RPMI7951 (cell line): ENCODE measurements around the gene DYNAP. TPM values are rescaled to one million over a fixed set of nuclear protein-coding genes. Genes with fewer than 3 reads are reported as not detected.

Experiments
- DNase-seq: peaks from one replicate; pipeline ENCODE4 v3.0.0-alpha.2; 2012; ENCODE audit warnings: low read depth
- total RNA-seq: library from RNA; depleted of rRNA; stranded (reverse); fragments of >200 nt; shearing (Covaris generic); gene quantifications from 2 replicates; pipeline ENCODE4 v1.2.3, GENCODE V29; 2014; rRNA removed

The DYNAP gene, protein sequence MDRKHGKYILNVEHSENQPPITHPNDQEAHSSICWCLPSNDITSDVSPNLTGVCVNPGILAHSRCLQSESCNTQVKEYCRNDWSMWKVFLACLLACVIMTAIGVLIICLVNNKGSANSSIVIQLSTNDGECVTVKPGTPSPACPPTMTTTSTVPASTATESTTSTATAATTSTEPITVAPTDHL
- not detected in 2 replicates for total RNA-seq

- no peak for DNase-seq
Measured at GRCh38 chr18:54590945-54591344, at the start of gene DYNAP. Gene DYNAP, plus strand, starts transcription at chr18:54591245. Its CDS starts 38 bp downstream, at chr18:54591283.

GRCh38 chr18:54551590-54551989, 39.5 kb upstream of the DYNAP start:
- DNase-seq: no peak

DNA sequence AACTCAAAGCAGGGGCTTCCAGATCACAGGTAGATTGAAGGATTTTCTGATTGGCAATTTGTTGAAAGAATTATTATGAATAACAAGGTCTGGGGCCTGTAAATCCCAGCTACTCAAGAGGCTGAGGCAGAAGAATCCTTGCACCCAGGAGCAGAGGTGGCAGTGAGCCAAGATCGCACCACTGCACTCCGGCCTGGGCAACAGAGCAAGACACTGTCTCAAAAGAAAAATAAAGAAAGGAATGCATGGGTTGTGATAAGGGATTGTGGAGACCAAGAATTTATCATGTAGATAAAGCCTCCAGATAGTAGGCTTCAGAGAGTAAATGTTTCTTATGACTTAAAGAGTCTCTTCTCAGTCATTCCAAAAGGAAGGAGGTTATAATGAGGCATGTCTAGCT, 35.8 kb upstream of the DYNAP start:
- no peak for DNase-seq

DNA sequence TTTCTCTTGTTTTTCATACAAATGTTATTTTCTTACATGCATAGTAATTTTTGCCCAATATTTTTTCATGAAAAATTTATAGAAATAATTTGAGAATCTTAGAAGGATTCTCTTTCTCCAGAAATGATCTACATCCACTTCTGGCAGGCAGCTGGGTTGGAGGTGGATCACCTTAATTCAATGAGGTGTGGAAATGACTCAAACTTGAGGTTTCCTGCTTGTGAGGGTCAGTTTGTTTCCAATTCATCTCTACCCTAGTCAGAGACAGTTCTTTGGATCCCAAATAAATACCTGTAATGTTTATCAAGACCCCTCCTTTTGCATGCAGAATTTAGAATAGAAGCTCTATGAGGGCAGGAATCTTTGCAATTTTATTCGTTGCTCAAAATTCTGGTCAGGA, 35.0 kb upstream of the DYNAP start:
- DNase-seq: no peak

GRCh38 chr18:54557958-54558357, 33.1 kb upstream of the DYNAP start:
- DNase-seq: no peak

DNA sequence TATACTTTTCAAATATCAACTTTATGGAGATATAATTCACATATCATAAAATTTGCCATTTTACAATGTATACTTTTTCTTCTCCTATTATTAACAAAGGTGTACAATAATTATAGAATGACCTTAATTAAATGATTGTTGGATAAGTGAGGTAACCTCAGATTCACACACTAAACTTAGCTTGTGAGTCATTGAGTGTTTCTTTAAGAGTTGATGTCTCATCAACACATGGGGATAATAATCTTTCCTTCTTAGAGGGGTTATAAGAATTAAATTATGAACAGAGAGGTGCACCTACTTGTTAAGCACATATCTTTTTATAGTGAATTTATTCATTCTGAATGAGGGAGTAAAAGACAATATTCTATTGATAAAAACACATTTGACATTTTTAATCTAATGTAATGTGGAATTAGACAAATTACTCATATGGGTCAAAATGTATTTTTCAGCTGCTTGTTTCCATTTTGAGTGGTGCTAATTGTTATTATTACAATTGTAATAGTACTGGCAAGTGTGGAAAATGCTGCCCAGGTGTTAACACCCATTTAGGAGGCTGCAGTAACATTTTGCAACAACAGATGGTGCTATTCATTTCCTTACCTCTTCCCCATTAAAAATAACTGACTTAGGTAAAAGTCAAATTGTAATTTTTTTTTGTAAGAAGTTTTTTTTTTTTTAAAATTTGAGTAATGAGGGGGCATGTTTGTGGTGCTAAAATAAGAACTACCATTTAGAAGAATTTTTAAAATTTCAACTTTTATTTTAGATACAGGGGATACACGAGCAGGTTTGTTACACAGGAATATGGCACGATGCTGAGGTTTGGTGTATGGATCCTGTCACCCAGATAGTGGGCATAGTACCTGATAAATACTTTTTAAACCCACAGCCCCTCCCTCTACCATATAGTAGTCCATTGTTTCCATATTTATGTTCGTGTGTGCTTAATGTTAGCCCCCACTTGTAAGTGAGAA, 32.1 kb upstream of the DYNAP start:
- DNase-seq: peak; percentile 13

GRCh38 chr18:54561706-54562267, 29.3 kb upstream of the DYNAP start:
- no peak for DNase-seq

DNA sequence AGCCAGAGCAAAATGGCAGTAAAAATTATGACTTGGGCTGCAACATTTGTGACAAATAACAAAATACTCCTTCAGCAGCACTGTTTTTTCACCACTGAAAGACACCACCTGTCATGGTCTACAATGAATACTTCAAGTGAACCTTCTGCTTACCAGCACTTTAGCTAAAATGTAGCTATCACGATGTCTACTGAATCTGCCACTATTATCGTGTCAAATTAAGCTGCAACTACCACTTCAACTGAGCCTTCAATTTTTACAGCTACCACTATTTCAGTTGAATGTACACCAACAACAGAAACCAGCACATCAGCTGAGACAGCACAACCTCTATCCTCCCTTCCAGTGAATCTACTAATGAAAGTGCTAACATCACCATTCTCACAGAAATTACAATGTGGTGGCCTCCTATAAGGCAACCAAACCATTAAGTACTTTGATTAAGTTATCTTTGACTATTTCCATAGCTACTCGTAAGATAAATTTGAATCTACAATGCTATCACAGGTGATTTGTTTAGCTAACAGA, 10.8 kb upstream of the DYNAP start:
- no peak for DNase-seq

DNA sequence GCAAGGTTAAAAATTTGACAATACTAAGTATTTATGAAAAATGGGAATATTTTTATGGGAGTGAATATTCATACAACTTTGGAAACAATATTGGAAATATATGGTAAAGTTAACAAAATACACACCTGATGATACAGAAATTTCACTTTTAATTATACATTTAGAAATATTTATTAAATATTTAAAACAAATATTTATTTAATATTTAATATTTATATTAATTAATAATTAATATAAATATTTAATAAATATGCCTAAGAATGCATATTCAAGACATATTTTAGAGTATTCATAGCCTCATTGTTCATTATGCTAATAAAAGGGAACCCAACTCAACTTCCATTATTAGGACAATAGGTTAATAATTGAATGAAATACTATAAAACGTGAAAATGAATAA, 7.0 kb upstream of the DYNAP start:
- no peak for DNase-seq

DNA sequence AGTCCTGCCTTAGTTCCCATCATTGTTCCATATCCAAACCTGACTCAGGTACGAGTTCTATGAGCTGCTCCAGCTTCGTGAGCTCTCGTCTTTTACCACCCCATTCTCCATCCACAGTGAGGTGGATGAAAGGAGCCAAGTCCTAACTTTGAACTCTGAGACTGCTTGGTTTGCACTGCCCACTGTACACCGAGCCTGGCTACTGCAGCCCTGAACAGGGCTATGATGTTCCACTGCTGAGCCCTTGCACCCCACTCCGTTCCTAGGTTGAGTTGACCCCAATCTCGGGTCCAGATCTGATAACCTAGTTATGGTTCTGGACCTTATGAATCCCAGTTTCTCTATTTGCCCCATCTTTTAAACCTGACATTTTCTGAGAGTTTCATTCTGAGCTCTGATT, 5.3 kb upstream of the DYNAP start:
- DNase-seq: no peak

DNA sequence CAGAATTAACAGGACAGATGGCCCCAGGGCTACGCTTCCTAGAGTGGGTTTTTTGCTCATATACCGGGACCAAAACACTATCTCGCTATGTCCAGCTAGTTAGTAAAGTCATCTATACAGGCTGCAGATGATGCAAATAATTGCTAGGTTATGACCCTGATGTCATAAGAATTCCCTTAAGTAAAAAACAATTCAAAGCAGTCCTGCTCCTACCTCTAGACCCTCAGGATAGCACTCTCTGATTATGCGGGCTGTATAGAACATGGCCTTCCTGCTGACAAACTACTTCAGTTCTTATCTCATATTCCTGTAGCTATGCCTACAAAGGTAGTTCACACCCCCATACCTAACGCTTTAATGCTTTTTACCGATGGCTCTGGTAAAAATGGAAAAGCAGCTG, 13.2 kb downstream of the DYNAP start:
- DNase-seq: no peak

DNA sequence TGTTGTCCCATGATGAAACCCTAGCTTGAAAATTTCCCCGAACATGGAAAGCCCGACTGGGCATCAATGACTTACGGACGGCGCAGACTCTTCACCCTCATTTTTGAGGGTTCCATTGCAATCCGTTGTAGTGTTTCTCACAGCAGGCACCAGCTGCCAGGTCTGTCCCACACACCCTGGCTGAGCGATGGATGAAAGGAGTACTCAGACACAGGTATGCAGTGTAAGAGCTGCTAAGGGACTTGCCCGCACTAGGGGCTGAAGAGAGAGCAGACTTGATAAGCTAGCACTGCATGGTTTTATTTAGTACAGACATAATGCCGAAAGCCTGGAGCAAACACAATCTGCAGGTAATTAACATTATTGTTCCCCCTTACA, 15.8 kb downstream of the DYNAP start:
- no peak for DNase-seq

- DNase-seq: peak; percentile 47
Measured at GRCh38 chr18:54607213-54608027, 16.4 kb downstream of the DYNAP start.

GRCh38 chr18:54608028-54608642, 17.1 kb downstream of the DYNAP start:
- DNase-seq: peak; percentile 48

GRCh38 chr18:54611816-54612215, 20.8 kb downstream of the DYNAP start:
- no peak for DNase-seq

DNA sequence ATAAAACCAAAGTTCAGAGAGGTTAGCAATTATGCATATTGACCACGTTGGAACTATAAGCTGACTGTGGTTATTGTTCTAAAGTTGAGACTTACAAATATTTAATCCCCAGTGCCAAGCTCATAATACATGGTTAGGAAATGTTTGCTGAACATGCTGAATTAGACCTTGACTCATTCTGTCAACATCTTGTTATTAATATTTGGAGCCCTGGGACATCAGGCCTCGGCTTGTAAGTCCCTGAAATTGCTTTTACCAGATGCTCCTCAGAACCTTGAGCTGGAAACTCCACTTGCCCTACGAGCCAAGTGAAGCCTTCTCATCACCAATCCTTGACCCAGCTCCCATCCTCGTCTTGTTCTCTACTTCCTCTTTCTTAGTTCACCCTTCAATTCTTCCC, 21.2 kb downstream of the DYNAP start:
- no peak for DNase-seq

GRCh38 chr18:54613174-54613573, 22.1 kb downstream of the DYNAP start:
- DNase-seq: no peak

DNA sequence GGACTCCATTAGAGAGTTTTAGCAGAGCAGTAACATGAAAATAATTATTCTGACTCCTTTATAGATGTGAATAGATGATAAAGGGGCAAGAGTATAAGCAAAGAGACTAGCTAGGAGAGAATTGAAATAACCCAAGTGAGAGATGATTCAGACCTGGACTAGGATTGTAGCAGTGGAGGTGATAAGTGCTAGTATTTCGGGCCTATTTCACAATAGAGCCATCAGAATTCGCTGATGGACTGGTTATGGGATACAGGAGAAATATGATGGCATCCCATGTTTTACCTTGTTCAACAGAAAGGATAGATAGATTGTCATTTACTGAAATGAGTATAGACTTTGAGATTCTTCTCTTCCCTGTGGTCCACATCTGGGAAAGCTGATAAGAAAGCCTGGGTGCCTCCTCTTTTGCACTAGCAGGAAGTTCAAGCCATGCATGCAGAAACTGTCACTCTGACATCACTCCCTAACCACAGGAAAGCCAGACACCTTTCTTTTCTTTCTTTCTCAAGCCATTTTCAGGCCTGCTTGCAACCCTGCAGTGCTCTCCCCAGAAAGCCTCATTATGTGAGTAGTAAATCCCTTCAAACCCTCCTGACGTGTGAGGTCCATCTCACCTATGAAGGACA, 25.3 kb downstream of the DYNAP start:
- DNase-seq: no peak

DNA sequence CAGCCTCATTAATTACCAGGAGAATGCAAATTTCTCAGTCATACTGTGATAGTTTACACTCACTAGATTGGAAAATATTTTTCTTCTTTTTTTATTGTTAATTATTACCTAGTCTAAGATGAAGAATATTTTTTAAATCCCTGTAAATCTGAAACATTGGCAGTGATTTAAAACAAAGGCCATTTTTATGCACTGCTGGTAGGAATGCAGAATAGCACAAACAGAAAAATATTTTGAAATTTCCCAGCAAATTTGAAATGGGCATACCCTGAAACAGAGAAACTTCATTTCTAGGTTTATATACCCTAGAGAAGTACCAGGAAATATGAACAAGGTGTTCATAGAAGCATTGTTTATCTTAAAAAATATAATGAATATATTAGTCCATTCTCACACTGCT, 31.0 kb downstream of the DYNAP start:
- no peak for DNase-seq

DNA sequence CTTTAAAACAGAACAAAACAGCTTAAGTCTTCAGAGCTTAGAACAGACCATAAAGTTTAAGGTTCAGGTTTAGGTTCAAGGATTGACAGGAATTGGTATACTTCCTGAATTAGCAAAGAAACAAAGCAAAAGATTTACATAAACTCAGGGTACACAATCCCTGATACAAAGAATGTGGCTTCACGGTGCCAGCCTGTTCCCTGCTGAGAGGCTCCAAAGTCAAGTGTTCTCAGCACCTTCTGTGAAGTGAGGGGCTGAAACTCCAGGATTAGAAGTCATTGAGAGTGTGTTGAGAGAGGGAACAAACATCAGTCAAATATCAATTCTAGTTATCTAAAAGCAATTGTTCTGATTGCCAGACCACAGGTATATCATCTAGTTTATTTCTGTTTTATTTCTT, 35.7 kb downstream of the DYNAP start:
- DNase-seq: no peak

DNA sequence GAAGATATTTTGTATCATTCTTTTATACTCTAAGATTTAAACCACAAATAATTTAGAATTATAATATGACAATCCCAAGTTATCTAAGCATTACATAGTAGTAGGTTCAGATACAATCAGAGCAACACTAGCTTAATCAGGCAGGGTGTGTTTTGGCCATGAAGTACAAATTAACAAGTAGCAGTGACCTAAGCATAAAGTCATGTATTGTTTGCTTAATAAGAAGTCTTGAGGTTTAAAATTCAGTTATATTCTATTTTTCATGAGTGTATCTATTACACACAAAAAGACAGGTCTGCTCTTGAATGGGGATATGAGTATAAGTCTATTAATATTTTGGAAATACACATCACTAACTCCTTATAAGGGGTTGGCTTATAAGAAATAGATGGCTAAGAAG, 39.9 kb downstream of the DYNAP start:
- no peak for DNase-seq
